ENCODE data around the gene SP7. TPM values are rescaled to one million over a fixed set of nuclear protein-coding genes. Genes with fewer than 3 reads are reported as not detected.
A peak's percentile ranks its signal among the peaks of the same experiment; 100 is the strongest.

Gene SP7
- polyA plus RNA-seq, 2 of the 4 experiments (the other 2 are of a cell fraction), result 0.05 to 0.06 TPM

DNA sequence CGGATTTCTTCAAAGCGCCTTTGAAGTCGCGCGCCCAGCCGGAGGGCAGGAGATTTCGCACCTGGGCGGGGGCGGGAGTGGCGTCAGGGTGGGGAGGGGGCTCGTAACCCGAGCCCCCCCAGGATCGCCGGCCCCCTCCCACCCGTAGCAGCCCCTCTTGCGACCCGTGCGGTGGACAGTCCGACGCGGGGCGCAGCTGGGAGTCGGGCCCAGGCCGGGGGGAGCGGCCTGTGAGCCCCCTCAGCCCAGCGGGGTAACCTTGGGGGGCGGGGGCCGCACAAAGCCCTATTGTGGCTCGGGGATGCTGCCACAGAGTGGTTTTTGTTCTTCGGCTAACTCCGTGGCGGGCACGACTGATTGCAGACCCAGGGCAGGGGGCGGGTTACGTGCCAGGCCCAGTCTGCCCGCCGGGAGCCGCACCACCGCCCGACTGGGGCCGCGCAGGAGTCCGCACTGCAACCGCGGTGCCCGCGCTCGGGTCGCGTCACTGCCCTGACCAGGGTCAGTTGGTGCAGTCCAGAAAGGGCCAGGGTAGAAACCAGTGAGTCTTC lies 10.6 kb downstream of the SP7 start:
- peak overlapping the region; percentile 60 for H3K4me3 ChIP-seq
- no peaks in the 10 kb centered on the region for H3K9me3 ChIP-seq
- TF ChIP-seq, protein P1, sequence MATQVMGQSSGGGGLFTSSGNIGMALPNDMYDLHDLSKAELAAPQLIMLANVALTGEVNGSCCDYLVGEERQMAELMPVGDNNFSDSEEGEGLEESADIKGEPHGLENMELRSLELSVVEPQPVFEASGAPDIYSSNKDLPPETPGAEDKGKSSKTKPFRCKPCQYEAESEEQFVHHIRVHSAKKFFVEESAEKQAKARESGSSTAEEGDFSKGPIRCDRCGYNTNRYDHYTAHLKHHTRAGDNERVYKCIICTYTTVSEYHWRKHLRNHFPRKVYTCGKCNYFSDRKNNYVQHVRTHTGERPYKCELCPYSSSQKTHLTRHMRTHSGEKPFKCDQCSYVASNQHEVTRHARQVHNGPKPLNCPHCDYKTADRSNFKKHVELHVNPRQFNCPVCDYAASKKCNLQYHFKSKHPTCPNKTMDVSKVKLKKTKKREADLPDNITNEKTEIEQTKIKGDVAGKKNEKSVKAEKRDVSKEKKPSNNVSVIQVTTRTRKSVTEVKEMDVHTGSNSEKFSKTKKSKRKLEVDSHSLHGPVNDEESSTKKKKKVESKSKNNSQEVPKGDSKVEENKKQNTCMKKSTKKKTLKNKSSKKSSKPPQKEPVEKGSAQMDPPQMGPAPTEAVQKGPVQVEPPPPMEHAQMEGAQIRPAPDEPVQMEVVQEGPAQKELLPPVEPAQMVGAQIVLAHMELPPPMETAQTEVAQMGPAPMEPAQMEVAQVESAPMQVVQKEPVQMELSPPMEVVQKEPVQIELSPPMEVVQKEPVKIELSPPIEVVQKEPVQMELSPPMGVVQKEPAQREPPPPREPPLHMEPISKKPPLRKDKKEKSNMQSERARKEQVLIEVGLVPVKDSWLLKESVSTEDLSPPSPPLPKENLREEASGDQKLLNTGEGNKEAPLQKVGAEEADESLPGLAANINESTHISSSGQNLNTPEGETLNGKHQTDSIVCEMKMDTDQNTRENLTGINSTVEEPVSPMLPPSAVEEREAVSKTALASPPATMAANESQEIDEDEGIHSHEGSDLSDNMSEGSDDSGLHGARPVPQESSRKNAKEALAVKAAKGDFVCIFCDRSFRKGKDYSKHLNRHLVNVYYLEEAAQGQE (IDR thresholded peaks at IDR 0.05), result no peak
- TF ChIP-seq HOXA7 (CRISPR knock-in tag; IDR thresholded peaks at IDR 0.05) (no peak), POLR2A (IDR thresholded peaks at IDR 0.05; ENCODE audit: low read length) (0 out of 2 replicates have a peak, but pooled peaks have one; percentile 9), TFCP2L1 (CRISPR knock-in tag; IDR thresholded peaks at IDR 0.05) (no peak), ZNF302 (CRISPR knock-in tag; IDR thresholded peaks at IDR 0.05) (no peak), MAZ (IDR thresholded peaks at IDR 0.05; ENCODE audit: borderline replicate concordance, low read depth, low read length) (no peak), MYC (IDR thresholded peaks at IDR 0.05; ENCODE audit: borderline replicate concordance, low read length) (no peak)
- ATAC-seq (peak; percentile 7 to 14; a peak in 4 of 6 replicates), DNase-seq (ENCODE audit: low read depth in 1 of 2, low spot score in 1 of 2) (peak; percentile 34 to 39), FAIRE-seq (no peak)
- ChIA-PET CTCF (interaction anchor here (0.6 to 21.4 kb wide), 25 partner anchors 9 to 182 kb away, joined by 3 to 638 read pairs (median 5); partner anchors contain the start of genes AMHR2, NPFF, SP1 and SP7), POLR2A (interaction anchor here (0.6 to 5.5 kb wide), 12 partner anchors 10 to 175 kb away, joined by 3 to 51 read pairs (median 5); partner anchors contain the start of genes MYG1, PFDN5, PRR13 and SP1)
- whole genome bisulfite sequencing (ENCODE audit: missing lambda C conversion rate), result 42% methylated on average over 21 of the region's 50 CpGs
- peak overlapping the region; percentile 89 to 97 for H3K27ac ChIP-seq
- peaks cover 19% of the 10 kb centered on the region for H3K4me1 ChIP-seq
- peak overlapping the region; percentile 92 for H3K4me2 ChIP-seq

DNA sequence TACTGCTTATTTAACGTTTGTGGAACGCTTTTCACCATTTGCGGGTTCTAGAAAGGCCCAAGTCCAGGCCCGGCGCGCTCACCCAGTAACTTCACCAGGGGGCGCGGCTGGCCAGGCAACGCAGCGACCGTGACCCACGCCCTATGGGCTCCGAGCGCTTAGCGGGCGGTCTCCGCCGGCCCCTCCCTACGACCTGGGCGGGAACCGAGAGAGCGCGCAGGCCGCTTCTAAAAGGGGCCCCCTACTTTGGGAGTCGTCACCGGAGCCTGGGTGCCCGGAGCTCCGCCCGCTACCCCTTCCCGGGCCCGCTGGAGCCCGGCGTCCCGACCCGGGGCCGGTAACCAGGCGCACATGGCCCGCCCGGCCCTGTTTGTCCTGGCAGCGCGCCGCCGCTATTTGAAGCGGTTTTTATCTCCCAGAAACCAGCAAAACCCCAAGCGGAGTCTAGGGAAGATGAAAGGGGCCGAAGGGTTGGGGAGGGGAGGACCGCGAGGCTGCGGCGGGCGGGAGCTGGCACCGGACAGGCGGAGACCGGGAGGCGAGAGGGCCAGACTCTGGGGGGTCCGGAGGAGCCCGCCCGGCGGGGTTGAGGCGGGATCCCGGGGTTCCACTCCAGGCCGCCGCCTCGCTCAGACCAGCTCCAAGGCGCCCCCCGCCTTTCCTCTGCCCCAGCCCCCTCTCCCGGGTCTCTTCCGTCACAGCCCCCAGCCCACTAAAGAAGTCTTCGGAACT lies 11.2 kb downstream of the SP7 start:
- peak; percentile 71 to 84 for ATAC-seq
- Histone ChIP-seq H3K27ac (peak overlapping the region; percentile 89 to 97), H3K9me3 (no peaks in the 10 kb centered on the region), H3K4me2 (peak overlapping the region; percentile 92), H3K4me3 (peak overlapping the region; percentile 60), H3K4me1 (peaks cover 24% of the 10 kb centered on the region)
- no peak for FAIRE-seq
- DNase-seq (ENCODE audit: low read depth in 1 of 2, low spot score in 1 of 2), result peak; percentile 96 to 98
- POLR2A ChIA-PET, result interaction anchor here (0.6 to 5.5 kb wide), 17 partner anchors 10 to 176 kb away, joined by 3 to 51 read pairs (median 5); partner anchors contain the start of genes MYG1, PFDN5, PRR13 and SP1
- CTCF ChIA-PET, result interaction anchor here (0.6 to 21.4 kb wide), 29 partner anchors 9 to 183 kb away, joined by 3 to 638 read pairs (median 5); partner anchors contain the start of genes AMHR2, NPFF, PFDN5 and SP1
- WGBS (ENCODE audit: missing lambda C conversion rate), result under 1% methylated on average over 36 of the region's 69 CpGs
- no peak for TF ChIP-seq CHD4 (IDR thresholded peaks at IDR 0.05; ENCODE audit: borderline replicate concordance)
- peak; percentile 82 to 92 for TF ChIP-seq JUN (IDR thresholded peaks at IDR 0.05)
- peak; percentile 46; the same call in 1 of the 2 replicates for TF ChIP-seq GATA3 (IDR thresholded peaks at IDR 0.05; ENCODE audit: borderline replicate concordance)
- peak; percentile 79 for TF ChIP-seq POLR2A (IDR thresholded peaks at IDR 0.05; ENCODE audit: low read length)
- TF ChIP-seq, protein P2, sequence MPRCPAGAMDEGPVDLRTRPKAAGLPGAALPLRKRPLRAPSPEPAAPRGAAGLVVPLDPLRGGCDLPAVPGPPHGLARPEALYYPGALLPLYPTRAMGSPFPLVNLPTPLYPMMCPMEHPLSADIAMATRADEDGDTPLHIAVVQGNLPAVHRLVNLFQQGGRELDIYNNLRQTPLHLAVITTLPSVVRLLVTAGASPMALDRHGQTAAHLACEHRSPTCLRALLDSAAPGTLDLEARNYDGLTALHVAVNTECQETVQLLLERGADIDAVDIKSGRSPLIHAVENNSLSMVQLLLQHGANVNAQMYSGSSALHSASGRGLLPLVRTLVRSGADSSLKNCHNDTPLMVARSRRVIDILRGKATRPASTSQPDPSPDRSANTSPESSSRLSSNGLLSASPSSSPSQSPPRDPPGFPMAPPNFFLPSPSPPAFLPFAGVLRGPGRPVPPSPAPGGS (IDR thresholded peaks at IDR 0.05), result peak; percentile 94
- TF ChIP-seq JUNB (IDR thresholded peaks at IDR 0.05), result no peak
- TF ChIP-seq, protein P3, sequence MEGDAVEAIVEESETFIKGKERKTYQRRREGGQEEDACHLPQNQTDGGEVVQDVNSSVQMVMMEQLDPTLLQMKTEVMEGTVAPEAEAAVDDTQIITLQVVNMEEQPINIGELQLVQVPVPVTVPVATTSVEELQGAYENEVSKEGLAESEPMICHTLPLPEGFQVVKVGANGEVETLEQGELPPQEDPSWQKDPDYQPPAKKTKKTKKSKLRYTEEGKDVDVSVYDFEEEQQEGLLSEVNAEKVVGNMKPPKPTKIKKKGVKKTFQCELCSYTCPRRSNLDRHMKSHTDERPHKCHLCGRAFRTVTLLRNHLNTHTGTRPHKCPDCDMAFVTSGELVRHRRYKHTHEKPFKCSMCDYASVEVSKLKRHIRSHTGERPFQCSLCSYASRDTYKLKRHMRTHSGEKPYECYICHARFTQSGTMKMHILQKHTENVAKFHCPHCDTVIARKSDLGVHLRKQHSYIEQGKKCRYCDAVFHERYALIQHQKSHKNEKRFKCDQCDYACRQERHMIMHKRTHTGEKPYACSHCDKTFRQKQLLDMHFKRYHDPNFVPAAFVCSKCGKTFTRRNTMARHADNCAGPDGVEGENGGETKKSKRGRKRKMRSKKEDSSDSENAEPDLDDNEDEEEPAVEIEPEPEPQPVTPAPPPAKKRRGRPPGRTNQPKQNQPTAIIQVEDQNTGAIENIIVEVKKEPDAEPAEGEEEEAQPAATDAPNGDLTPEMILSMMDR (IDR thresholded peaks at IDR 0.05), result peak; percentile 78
- TF ChIP-seq, protein P4, sequence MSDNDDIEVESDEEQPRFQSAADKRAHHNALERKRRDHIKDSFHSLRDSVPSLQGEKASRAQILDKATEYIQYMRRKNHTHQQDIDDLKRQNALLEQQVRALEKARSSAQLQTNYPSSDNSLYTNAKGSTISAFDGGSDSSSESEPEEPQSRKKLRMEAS (IDR thresholded peaks at IDR 0.05), result peak; percentile 83
- TF ChIP-seq FOSL2 (IDR thresholded peaks at IDR 0.05), result no peak
- 0 out of 2 replicates have a peak, but pooled peaks have one; percentile 12 for TF ChIP-seq FOSL2 (CRISPR knock-in tag; IDR thresholded peaks at IDR 0.05)
- TF ChIP-seq, protein P5, sequence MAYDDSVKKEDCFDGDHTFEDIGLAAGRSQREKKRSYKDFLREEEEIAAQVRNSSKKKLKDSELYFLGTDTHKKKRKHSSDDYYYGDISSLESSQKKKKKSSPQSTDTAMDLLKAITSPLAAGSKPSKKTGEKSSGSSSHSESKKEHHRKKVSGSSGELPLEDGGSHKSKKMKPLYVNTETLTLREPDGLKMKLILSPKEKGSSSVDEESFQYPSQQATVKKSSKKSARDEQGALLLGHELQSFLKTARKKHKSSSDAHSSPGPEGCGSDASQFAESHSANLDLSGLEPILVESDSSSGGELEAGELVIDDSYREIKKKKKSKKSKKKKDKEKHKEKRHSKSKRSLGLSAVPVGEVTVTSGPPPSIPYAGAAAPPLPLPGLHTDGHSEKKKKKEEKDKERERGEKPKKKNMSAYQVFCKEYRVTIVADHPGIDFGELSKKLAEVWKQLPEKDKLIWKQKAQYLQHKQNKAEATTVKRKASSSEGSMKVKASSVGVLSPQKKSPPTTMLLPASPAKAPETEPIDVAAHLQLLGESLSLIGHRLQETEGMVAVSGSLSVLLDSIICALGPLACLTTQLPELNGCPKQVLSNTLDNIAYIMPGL (CRISPR knock-in tag; IDR thresholded peaks at IDR 0.05; ENCODE audit: borderline replicate concordance), result peak; percentile 66; the same call in 1 of the 2 replicates
- peak; percentile 94 for TF ChIP-seq SMC3 (IDR thresholded peaks at IDR 0.05)
- peak; percentile 56; the same call in 1 of the 2 replicates for TF ChIP-seq RNF2 (IDR thresholded peaks at IDR 0.05; ENCODE audit: borderline replicate concordance, low read depth)
- TF ChIP-seq, protein P6, sequence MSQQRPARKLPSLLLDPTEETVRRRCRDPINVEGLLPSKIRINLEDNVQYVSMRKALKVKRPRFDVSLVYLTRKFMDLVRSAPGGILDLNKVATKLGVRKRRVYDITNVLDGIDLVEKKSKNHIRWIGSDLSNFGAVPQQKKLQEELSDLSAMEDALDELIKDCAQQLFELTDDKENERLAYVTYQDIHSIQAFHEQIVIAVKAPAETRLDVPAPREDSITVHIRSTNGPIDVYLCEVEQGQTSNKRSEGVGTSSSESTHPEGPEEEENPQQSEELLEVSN (IDR thresholded peaks at IDR 0.05; ENCODE audit: borderline replicate concordance, low read depth), result peak; percentile 89
- peak; percentile 89 for TF ChIP-seq PHF8 (IDR thresholded peaks at IDR 0.05; ENCODE audit: borderline replicate concordance, low read depth)
- TF ChIP-seq, protein P7, sequence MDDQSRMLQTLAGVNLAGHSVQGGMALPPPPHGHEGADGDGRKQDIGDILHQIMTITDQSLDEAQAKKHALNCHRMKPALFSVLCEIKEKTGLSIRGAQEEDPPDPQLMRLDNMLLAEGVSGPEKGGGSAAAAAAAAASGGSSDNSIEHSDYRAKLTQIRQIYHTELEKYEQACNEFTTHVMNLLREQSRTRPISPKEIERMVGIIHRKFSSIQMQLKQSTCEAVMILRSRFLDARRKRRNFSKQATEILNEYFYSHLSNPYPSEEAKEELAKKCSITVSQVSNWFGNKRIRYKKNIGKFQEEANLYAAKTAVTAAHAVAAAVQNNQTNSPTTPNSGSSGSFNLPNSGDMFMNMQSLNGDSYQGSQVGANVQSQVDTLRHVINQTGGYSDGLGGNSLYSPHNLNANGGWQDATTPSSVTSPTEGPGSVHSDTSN (IDR thresholded peaks at IDR 0.05), result peak; percentile 12; the same call in 1 of the 2 replicates
- TF ChIP-seq HOXB5 (CRISPR knock-in tag; IDR thresholded peaks at IDR 0.05), result 0 out of 2 replicates have a peak, but pooled peaks have one; percentile 9
